ENCODE measurements around the gene ZNF746. TPM values are rescaled to one million over a fixed set of nuclear protein-coding genes. Genes with fewer than 3 reads are reported as not detected.

ZNF746 gene
- total RNA-seq, 1 experiment from 2014 or later: 17.1 TPM

DNA sequence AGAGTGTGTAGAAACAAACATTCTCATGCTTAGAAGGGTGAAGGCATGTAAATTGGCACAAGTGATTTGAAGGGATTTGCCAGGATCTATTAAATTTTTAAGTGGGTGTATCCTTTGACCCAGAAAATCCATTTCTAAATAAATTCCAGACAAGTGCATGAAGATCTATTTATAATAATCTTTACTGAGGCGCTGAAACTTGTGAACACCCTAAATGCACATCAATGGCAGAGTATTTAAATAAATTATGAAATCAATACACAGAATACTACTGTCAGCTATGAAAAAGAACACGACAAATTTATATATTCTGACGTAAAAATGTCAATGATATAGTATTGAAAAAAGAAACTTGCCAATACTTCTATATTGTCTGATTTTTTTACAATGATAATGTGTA is 54.7 kb downstream of the ZNF746 start (continued):
- TF ChIP-seq, protein P1, sequence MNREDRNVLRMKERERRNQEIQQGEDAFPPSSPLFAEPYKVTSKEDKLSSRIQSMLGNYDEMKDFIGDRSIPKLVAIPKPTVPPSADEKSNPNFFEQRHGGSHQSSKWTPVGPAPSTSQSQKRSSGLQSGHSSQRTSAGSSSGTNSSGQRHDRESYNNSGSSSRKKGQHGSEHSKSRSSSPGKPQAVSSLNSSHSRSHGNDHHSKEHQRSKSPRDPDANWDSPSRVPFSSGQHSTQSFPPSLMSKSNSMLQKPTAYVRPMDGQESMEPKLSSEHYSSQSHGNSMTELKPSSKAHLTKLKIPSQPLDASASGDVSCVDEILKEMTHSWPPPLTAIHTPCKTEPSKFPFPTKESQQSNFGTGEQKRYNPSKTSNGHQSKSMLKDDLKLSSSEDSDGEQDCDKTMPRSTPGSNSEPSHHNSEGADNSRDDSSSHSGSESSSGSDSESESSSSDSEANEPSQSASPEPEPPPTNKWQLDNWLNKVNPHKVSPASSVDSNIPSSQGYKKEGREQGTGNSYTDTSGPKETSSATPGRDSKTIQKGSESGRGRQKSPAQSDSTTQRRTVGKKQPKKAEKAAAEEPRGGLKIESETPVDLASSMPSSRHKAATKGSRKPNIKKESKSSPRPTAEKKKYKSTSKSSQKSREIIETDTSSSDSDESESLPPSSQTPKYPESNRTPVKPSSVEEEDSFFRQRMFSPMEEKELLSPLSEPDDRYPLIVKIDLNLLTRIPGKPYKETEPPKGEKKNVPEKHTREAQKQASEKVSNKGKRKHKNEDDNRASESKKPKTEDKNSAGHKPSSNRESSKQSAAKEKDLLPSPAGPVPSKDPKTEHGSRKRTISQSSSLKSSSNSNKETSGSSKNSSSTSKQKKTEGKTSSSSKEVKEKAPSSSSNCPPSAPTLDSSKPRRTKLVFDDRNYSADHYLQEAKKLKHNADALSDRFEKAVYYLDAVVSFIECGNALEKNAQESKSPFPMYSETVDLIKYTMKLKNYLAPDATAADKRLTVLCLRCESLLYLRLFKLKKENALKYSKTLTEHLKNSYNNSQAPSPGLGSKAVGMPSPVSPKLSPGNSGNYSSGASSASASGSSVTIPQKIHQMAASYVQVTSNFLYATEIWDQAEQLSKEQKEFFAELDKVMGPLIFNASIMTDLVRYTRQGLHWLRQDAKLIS (CRISPR knock-in tag; IDR thresholded peaks at IDR 0.05; ENCODE audit: borderline replicate concordance): no peak
- TF ChIP-seq ZNF396 (CRISPR knock-in tag; IDR thresholded peaks at IDR 0.05; ENCODE audit: borderline replicate concordance): no peak
- TF ChIP-seq, protein P2, sequence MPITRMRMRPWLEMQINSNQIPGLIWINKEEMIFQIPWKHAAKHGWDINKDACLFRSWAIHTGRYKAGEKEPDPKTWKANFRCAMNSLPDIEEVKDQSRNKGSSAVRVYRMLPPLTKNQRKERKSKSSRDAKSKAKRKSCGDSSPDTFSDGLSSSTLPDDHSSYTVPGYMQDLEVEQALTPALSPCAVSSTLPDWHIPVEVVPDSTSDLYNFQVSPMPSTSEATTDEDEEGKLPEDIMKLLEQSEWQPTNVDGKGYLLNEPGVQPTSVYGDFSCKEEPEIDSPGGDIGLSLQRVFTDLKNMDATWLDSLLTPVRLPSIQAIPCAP (CRISPR knock-in tag; IDR thresholded peaks at IDR 0.05): no peak
- TF ChIP-seq, protein P3, sequence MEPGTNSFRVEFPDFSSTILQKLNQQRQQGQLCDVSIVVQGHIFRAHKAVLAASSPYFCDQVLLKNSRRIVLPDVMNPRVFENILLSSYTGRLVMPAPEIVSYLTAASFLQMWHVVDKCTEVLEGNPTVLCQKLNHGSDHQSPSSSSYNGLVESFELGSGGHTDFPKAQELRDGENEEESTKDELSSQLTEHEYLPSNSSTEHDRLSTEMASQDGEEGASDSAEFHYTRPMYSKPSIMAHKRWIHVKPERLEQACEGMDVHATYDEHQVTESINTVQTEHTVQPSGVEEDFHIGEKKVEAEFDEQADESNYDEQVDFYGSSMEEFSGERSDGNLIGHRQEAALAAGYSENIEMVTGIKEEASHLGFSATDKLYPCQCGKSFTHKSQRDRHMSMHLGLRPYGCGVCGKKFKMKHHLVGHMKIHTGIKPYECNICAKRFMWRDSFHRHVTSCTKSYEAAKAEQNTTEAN (CRISPR knock-in tag; IDR thresholded peaks at IDR 0.05): no peak

DNA sequence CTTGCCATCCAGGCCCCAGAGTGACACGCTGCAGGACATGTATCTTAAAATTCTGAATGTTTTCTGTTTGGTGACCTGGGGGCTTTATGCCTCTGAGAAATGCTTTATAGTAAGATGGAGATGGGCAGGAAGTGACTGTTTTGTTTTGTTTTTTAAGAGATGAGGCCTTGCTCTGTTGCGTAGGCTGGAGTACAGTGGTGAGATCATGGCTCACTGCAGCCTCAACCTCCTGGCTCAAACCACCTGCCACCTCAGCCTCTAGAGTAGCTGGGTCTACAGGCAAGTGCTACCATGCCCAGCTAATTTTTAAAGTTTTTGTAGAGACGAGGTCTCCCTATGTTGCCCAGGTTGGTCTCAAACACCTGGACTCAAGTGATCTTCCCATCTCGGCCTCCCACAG is 57.4 kb downstream of the ZNF746 start:
- no peak for DNase-seq (ENCODE audit: low spot score)
- no peaks in the 10 kb centered on the region for H3K36me3 Mint-ChIP-seq
- no peak overlapping the region for H3K4me3 Mint-ChIP-seq
- no peaks in the 10 kb centered on the region for H3K27me3 Mint-ChIP-seq (ENCODE audit: low read depth)
- CTCF ChIA-PET: interaction anchor here (0.6 kb wide), 1 partner anchor 93 kb away, joined by 4 read pairs; no protein-coding TSS in a partner anchor
- H3K27ac Mint-ChIP-seq: no peak overlapping the region
- H3K4me1 Mint-ChIP-seq: no peaks in the 10 kb centered on the region
- no peak for ATAC-seq
- H3K9me3 Mint-ChIP-seq: no peaks in the 10 kb centered on the region
- POLR2A ChIA-PET: interaction anchor here (0.7 kb wide), 1 partner anchor 168 kb away, joined by 4 read pairs; no protein-coding TSS in a partner anchor
- TF ChIP-seq, protein P4, sequence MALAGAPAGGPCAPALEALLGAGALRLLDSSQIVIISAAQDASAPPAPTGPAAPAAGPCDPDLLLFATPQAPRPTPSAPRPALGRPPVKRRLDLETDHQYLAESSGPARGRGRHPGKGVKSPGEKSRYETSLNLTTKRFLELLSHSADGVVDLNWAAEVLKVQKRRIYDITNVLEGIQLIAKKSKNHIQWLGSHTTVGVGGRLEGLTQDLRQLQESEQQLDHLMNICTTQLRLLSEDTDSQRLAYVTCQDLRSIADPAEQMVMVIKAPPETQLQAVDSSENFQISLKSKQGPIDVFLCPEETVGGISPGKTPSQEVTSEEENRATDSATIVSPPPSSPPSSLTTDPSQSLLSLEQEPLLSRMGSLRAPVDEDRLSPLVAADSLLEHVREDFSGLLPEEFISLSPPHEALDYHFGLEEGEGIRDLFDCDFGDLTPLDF (CRISPR knock-in tag; IDR thresholded peaks at IDR 0.05): no peak
- no peak for TF ChIP-seq PRRX2 (CRISPR knock-in tag; IDR thresholded peaks at IDR 0.05)
- no peak for TF ChIP-seq TEAD4 (CRISPR knock-in tag; IDR thresholded peaks at IDR 0.05)
- TF ChIP-seq ETV6 (CRISPR knock-in tag; IDR thresholded peaks at IDR 0.05): no peak
- TF ChIP-seq, protein P5, sequence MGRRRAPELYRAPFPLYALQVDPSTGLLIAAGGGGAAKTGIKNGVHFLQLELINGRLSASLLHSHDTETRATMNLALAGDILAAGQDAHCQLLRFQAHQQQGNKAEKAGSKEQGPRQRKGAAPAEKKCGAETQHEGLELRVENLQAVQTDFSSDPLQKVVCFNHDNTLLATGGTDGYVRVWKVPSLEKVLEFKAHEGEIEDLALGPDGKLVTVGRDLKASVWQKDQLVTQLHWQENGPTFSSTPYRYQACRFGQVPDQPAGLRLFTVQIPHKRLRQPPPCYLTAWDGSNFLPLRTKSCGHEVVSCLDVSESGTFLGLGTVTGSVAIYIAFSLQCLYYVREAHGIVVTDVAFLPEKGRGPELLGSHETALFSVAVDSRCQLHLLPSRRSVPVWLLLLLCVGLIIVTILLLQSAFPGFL (CRISPR knock-in tag; IDR thresholded peaks at IDR 0.05; ENCODE audit: borderline replicate concordance): no peak
- TF ChIP-seq, protein P6, sequence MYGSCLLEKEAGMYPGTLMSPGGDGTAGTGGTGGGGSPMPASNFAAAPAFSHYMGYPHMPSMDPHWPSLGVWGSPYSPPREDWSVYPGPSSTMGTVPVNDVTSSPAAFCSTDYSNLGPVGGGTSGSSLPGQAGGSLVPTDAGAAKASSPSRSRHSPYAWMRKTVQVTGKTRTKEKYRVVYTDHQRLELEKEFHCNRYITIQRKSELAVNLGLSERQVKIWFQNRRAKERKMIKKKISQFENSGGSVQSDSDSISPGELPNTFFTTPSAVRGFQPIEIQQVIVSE (CRISPR knock-in tag; IDR thresholded peaks at IDR 0.05; ENCODE audit: borderline replicate concordance): no peak
- TF ChIP-seq, protein P7, sequence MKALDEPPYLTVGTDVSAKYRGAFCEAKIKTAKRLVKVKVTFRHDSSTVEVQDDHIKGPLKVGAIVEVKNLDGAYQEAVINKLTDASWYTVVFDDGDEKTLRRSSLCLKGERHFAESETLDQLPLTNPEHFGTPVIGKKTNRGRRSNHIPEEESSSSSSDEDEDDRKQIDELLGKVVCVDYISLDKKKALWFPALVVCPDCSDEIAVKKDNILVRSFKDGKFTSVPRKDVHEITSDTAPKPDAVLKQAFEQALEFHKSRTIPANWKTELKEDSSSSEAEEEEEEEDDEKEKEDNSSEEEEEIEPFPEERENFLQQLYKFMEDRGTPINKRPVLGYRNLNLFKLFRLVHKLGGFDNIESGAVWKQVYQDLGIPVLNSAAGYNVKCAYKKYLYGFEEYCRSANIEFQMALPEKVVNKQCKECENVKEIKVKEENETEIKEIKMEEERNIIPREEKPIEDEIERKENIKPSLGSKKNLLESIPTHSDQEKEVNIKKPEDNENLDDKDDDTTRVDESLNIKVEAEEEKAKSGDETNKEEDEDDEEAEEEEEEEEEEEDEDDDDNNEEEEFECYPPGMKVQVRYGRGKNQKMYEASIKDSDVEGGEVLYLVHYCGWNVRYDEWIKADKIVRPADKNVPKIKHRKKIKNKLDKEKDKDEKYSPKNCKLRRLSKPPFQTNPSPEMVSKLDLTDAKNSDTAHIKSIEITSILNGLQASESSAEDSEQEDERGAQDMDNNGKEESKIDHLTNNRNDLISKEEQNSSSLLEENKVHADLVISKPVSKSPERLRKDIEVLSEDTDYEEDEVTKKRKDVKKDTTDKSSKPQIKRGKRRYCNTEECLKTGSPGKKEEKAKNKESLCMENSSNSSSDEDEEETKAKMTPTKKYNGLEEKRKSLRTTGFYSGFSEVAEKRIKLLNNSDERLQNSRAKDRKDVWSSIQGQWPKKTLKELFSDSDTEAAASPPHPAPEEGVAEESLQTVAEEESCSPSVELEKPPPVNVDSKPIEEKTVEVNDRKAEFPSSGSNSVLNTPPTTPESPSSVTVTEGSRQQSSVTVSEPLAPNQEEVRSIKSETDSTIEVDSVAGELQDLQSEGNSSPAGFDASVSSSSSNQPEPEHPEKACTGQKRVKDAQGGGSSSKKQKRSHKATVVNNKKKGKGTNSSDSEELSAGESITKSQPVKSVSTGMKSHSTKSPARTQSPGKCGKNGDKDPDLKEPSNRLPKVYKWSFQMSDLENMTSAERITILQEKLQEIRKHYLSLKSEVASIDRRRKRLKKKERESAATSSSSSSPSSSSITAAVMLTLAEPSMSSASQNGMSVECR (CRISPR knock-in tag; IDR thresholded peaks at IDR 0.05; ENCODE audit: borderline replicate concordance): no peak
- TF ChIP-seq, protein P8, sequence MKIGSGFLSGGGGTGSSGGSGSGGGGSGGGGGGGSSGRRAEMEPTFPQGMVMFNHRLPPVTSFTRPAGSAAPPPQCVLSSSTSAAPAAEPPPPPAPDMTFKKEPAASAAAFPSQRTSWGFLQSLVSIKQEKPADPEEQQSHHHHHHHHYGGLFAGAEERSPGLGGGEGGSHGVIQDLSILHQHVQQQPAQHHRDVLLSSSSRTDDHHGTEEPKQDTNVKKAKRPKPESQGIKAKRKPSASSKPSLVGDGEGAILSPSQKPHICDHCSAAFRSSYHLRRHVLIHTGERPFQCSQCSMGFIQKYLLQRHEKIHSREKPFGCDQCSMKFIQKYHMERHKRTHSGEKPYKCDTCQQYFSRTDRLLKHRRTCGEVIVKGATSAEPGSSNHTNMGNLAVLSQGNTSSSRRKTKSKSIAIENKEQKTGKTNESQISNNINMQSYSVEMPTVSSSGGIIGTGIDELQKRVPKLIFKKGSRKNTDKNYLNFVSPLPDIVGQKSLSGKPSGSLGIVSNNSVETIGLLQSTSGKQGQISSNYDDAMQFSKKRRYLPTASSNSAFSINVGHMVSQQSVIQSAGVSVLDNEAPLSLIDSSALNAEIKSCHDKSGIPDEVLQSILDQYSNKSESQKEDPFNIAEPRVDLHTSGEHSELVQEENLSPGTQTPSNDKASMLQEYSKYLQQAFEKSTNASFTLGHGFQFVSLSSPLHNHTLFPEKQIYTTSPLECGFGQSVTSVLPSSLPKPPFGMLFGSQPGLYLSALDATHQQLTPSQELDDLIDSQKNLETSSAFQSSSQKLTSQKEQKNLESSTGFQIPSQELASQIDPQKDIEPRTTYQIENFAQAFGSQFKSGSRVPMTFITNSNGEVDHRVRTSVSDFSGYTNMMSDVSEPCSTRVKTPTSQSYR (CRISPR knock-in tag; IDR thresholded peaks at IDR 0.05): no peak
- TF ChIP-seq, protein P9, sequence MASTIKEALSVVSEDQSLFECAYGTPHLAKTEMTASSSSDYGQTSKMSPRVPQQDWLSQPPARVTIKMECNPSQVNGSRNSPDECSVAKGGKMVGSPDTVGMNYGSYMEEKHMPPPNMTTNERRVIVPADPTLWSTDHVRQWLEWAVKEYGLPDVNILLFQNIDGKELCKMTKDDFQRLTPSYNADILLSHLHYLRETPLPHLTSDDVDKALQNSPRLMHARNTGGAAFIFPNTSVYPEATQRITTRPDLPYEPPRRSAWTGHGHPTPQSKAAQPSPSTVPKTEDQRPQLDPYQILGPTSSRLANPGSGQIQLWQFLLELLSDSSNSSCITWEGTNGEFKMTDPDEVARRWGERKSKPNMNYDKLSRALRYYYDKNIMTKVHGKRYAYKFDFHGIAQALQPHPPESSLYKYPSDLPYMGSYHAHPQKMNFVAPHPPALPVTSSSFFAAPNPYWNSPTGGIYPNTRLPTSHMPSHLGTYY (CRISPR knock-in tag; IDR thresholded peaks at IDR 0.05): no peak
- no peak for TF ChIP-seq ZNF232 (CRISPR knock-in tag; IDR thresholded peaks at IDR 0.05)
- no peak for TF ChIP-seq FOXK1 (CRISPR knock-in tag; IDR thresholded peaks at IDR 0.05)
- no peak for TF ChIP-seq ZNF263 (CRISPR knock-in tag; IDR thresholded peaks at IDR 0.05; ENCODE audit: low read depth)
